HuH-7 (cell line): ENCODE measurements around the gene TCERG1L.
"Not testable (repeated sequence)": the region's sequence is repeated elsewhere in the genome, so short reads cannot be mapped to it uniquely, and the experiment has no call there.

ENCODE experiments used
- DNase-seq: peaks from one replicate; pipeline ENCODE4 v3.0.0; 2011; ENCODE audit warnings: low spot score

TCERG1L gene

GRCh38 chr10:131184503-131184902, 127.0 kb downstream of the TCERG1L start:
- DNase-seq = no peak

GRCh38 chr10:131183546-131184045, 127.9 kb downstream of the TCERG1L start:
- no peak for DNase-seq

GRCh38 chr10:131181456-131181855, 130.1 kb downstream of the TCERG1L start:
- no peak for DNase-seq

- no peak for DNase-seq
These were observed 130.6 kb downstream of the TCERG1L start for GRCh38 chr10:131180740-131181415.

GRCh38 chr10:131180086-131180485, 131.4 kb downstream of the TCERG1L start:
- no peak for DNase-seq

GRCh38 chr10:131179361-131179760, 132.2 kb downstream of the TCERG1L start:
- no peak for DNase-seq

GRCh38 chr10:131178521-131179331, 132.8 kb downstream of the TCERG1L start:
- no peak for DNase-seq

GRCh38 chr10:131177431-131178327, 133.8 kb downstream of the TCERG1L start:
- no peak for DNase-seq

GRCh38 chr10:131176907-131177306, 134.6 kb downstream of the TCERG1L start:
- DNase-seq = no peak

- DNase-seq = not testable (repeated sequence)
These were observed 135.2 kb downstream of the TCERG1L start for GRCh38 chr10:131176324-131176723.

- no peak for DNase-seq
These were observed 135.6 kb downstream of the TCERG1L start for GRCh38 chr10:131175891-131176290.

GRCh38 chr10:131174651-131175540, 136.6 kb downstream of the TCERG1L start:
- DNase-seq = no peak

GRCh38 chr10:131174211-131174565, 137.3 kb downstream of the TCERG1L start:
- DNase-seq = no peak

GRCh38 chr10:131173484-131174210, 137.9 kb downstream of the TCERG1L start:
- DNase-seq = no peak

GRCh38 chr10:131172433-131172832, 139.1 kb downstream of the TCERG1L start:
- DNase-seq = no peak

GRCh38 chr10:131169146-131169545, 142.4 kb downstream of the TCERG1L start:
- no peak for DNase-seq

GRCh38 chr10:131168238-131168875, 143.2 kb downstream of the TCERG1L start:
- DNase-seq = no peak

- DNase-seq = no peak
These were observed 144.3 kb downstream of the TCERG1L start for GRCh38 chr10:131167036-131167860.

GRCh38 chr10:131166486-131166885, 145.0 kb downstream of the TCERG1L start:
- DNase-seq = no peak
